Nephron progenitor cell (in vitro differentiated cells): ENCODE data around the gene RGCC.
"Not testable (repeated sequence)": the region's sequence is repeated elsewhere in the genome, so short reads cannot be mapped to it uniquely, and the experiment has no call there.

Experiments
- DNase-seq: peaks from one replicate; pipeline ENCODE4 v3.0.0; 2021
- H3K27ac Mint-ChIP-seq: 2 replicates; pipeline ENCODE4 v1.8.0; 2021; ENCODE audit warnings: mild to moderate bottlenecking, moderate library complexity, mixed read lengths
- H3K27me3 Mint-ChIP-seq: 2 replicates; pipeline ENCODE4 v1.8.0; 2021; ENCODE audit warnings: mild to moderate bottlenecking, low read depth, mixed read lengths; ENCODE audit not compliant: poor library complexity
- H3K36me3 Mint-ChIP-seq: 2 replicates; pipeline ENCODE4 v1.8.0; 2021; ENCODE audit warnings: low read depth, mixed read lengths
- H3K4me1 Mint-ChIP-seq: 2 replicates; pipeline ENCODE4 v1.8.0; 2021; ENCODE audit warnings: mixed read lengths
- H3K4me3 Mint-ChIP-seq: 2 replicates; pipeline ENCODE4 v1.8.0; 2021; ENCODE audit warnings: mild to moderate bottlenecking, moderate library complexity, mixed read lengths
- H3K9me3 Mint-ChIP-seq: 2 replicates; pipeline ENCODE4 v1.8.0; 2021; ENCODE audit warnings: mild to moderate bottlenecking, moderate library complexity, mixed read lengths
- TF ChIP-seq, protein P1 (sequence below): fragments of 200-600 bp; sonication (generic); IDR thresholded peaks from 2 replicates; pipeline ENCODE4 v1.5.0; 2021; ENCODE audit warnings: antibody characterized with exemption

RGCC gene

DNA sequence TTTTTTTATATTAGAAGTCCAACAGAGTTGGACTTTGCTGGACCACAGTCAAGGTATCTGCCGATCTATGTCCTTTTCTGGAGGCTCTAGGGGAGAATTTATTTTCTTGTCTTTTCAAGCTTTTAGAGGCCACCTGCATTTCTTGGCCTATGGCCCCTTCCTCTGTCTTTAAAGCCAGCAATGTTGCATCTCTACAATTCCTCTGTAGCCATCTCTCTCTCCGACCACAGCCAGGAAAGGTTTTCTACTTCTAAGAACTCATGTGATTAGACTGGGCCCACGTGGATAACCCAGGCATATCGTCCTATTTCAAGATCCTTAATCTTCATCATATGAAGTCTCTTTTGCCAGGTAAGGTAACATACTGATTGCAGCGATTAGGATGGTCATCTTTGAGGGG lies 43.5 kb upstream of the RGCC start:
- TF ChIP-seq, protein P1, sequence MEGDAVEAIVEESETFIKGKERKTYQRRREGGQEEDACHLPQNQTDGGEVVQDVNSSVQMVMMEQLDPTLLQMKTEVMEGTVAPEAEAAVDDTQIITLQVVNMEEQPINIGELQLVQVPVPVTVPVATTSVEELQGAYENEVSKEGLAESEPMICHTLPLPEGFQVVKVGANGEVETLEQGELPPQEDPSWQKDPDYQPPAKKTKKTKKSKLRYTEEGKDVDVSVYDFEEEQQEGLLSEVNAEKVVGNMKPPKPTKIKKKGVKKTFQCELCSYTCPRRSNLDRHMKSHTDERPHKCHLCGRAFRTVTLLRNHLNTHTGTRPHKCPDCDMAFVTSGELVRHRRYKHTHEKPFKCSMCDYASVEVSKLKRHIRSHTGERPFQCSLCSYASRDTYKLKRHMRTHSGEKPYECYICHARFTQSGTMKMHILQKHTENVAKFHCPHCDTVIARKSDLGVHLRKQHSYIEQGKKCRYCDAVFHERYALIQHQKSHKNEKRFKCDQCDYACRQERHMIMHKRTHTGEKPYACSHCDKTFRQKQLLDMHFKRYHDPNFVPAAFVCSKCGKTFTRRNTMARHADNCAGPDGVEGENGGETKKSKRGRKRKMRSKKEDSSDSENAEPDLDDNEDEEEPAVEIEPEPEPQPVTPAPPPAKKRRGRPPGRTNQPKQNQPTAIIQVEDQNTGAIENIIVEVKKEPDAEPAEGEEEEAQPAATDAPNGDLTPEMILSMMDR: no peak
- Mint-ChIP-seq H3K4me3 (no peak overlapping the region), H3K4me1 (peaks cover 13% of the 10 kb centered on the region), H3K27ac (no peak overlapping the region), H3K36me3 (no peaks in the 10 kb centered on the region), H3K27me3 (peaks cover 8% of the 10 kb centered on the region), H3K9me3 (peaks cover 5% of the 10 kb centered on the region)
- no peak for DNase-seq

DNA sequence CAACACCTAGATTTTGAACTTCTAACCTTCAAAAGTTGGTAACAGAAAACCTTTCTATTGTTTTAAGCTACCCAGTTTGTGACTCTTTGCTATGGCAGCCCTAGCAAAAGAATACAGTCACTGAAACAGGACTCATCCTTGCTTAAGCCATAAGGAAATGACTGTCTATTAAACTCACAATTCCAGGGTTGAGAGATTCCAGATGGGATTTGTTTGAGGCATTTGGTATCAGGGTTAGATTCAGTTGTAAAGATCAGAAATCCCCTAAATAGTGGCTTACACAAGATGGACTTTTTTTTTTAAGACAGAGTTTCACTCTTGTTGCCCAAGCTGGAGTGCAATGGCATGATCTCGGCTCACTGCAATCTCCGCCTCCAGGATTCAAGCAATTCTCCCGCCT lies 41.1 kb upstream of the RGCC start:
- Mint-ChIP-seq H3K4me1 (peaks cover 13% of the 10 kb centered on the region), H3K9me3 (peaks cover 5% of the 10 kb centered on the region), H3K4me3 (no peak overlapping the region), H3K27me3 (peaks cover 10% of the 10 kb centered on the region), H3K36me3 (no peaks in the 10 kb centered on the region), H3K27ac (no peak overlapping the region)
- DNase-seq: no peak
- TF ChIP-seq, protein P1: no peak

- peaks cover 3% of the 10 kb centered on the region for H3K4me1 Mint-ChIP-seq
- no peak for DNase-seq
- no peaks in the 10 kb centered on the region for H3K36me3 Mint-ChIP-seq
- peaks cover 5% of the 10 kb centered on the region for H3K9me3 Mint-ChIP-seq
- H3K27ac Mint-ChIP-seq: no peak overlapping the region
- no peak overlapping the region for H3K4me3 Mint-ChIP-seq
- TF ChIP-seq, protein P1: no peak
- peaks cover 14% of the 10 kb centered on the region for H3K27me3 Mint-ChIP-seq
Observed at GRCh38 chr13:41418027-41418426, 39.3 kb upstream of the RGCC start.

DNA sequence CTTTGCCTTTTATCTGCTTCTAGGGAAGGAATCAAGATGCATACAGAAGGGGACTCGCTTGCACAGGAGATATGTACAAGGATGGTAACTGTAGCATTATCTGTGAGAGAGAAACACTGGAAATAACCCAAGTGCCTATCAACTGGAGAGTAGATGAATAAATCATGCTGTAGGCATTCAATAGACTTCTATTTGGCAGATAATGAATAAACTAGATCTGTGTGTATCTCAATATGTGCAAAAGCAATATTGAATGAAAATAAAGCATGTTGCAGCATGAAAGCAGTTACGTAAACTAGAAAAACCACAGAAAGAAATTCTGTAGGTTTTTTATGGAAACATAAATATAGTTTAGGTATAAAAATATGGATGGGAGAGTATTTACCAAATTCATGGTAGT lies 38.6 kb upstream of the RGCC start:
- Mint-ChIP-seq H3K4me3 (no peak overlapping the region), H3K27ac (no peak overlapping the region), H3K27me3 (peaks cover 14% of the 10 kb centered on the region), H3K36me3 (no peaks in the 10 kb centered on the region), H3K4me1 (peaks cover 1% of the 10 kb centered on the region), H3K9me3 (peaks cover 5% of the 10 kb centered on the region)
- no peak for DNase-seq
- TF ChIP-seq, protein P1: no peak

DNA sequence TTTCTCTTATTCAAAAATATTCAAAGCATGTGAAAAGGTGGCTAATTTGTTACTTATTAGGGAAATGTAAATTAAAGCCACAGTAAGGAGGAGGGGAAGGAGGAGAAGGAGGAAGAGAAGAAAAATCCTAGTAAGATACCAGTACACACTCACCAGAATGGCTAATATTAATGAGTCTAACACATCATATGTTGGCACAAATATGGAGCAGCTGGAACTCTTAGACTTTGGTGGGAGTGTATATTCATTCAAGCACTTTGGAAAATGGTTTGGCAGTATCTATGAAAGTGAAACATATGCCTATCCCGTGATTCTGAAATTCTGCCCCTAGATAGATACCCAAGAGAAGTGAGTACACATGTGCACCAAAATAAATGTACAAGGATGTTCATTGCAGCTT lies 38.1 kb upstream of the RGCC start:
- TF ChIP-seq, protein P1: no peak
- no peak for DNase-seq
- Mint-ChIP-seq H3K9me3 (peaks cover 5% of the 10 kb centered on the region), H3K36me3 (no peaks in the 10 kb centered on the region), H3K4me3 (no peak overlapping the region), H3K4me1 (peaks cover 6% of the 10 kb centered on the region), H3K27me3 (peaks cover 14% of the 10 kb centered on the region), H3K27ac (no peak overlapping the region)

- H3K9me3 Mint-ChIP-seq: peaks cover 5% of the 10 kb centered on the region
- H3K36me3 Mint-ChIP-seq: no peaks in the 10 kb centered on the region
- no peak for DNase-seq
- no peak overlapping the region for H3K27ac Mint-ChIP-seq
- H3K4me1 Mint-ChIP-seq: peaks cover 8% of the 10 kb centered on the region
- H3K4me3 Mint-ChIP-seq: no peak overlapping the region
- TF ChIP-seq, protein P1: no peak
- H3K27me3 Mint-ChIP-seq: peaks cover 14% of the 10 kb centered on the region
Observed at GRCh38 chr13:41420146-41420545, 37.2 kb upstream of the RGCC start.

GRCh38 chr13:41421330-41421729 lies 36.0 kb upstream of the RGCC start:
- not testable (repeated sequence) for H3K4me1 Mint-ChIP-seq, DNase-seq, H3K36me3 Mint-ChIP-seq, H3K4me3 Mint-ChIP-seq, H3K27ac Mint-ChIP-seq, H3K9me3 Mint-ChIP-seq
- H3K27me3 Mint-ChIP-seq: peaks cover 18% of the 10 kb centered on the region

DNA sequence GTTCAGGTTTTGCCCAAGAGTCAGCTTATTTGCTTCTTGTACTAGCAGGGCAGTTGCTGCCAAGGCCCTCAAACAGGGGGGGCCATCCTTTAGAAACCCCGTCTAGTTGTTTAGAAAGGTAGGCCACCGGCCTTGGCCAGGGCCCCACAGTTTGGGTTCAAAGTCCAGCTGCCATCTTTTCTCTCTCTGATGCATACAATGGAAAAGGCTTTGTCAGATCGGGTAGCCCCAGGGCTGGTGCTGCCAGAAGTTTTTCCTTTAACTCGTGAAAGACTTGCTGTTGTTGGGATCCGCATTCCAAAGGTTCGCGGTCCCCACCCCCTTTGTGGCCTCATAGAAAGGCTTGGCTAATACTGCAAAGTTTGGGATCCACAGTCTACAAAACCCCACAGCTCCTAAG lies 35.4 kb upstream of the RGCC start:
- H3K27ac Mint-ChIP-seq, H3K9me3 Mint-ChIP-seq, H3K36me3 Mint-ChIP-seq, H3K4me1 Mint-ChIP-seq, H3K4me3 Mint-ChIP-seq, DNase-seq: not testable (repeated sequence)
- peaks cover 19% of the 10 kb centered on the region for H3K27me3 Mint-ChIP-seq

- not testable (repeated sequence) for DNase-seq, H3K4me3 Mint-ChIP-seq, H3K4me1 Mint-ChIP-seq, H3K36me3 Mint-ChIP-seq, H3K27ac Mint-ChIP-seq
- Mint-ChIP-seq H3K27me3 (peaks cover 32% of the 10 kb centered on the region), H3K9me3 (peaks cover 11% of the 10 kb centered on the region)
Observed at GRCh38 chr13:41423259-41423658, 34.1 kb upstream of the RGCC start.
